HEK293 (cell line): Measurements from ENCODE around the gene RIPK3.

ENCODE experiments used
- KLF1 ChIP-seq: fragments of 450-650 bp; formaldehyde crosslinking; IDR thresholded peaks from 2 replicates; pipeline ENCODE4 v1.5.1; 2016; ENCODE audit warnings: missing biosample characterization, missing genetic modification characterization
- MEIS1 ChIP-seq: sonication (generic); formaldehyde crosslinking; IDR thresholded peaks from 2 replicates; pipeline ENCODE4 v1.8.1; 2022; ENCODE audit warnings: missing genetic modification reagents, mild to moderate bottlenecking, borderline replicate concordance
- PRDM1 ChIP-seq: fragments of 450-650 bp; formaldehyde crosslinking; IDR thresholded peaks from 2 replicates; pipeline ENCODE4; 2016; ENCODE audit warnings: missing biosample characterization, missing genetic modification characterization
- SETDB1 ChIP-seq: IDR thresholded peaks from one replicate; pipeline ENCODE4 v1.6.1; 2017; ENCODE audit warnings: mild to moderate bottlenecking, low read length, moderate library complexity, mixed read lengths; ENCODE audit not compliant: insufficient read length
- ZEB2 ChIP-seq: fragments of 450-650 bp; formaldehyde crosslinking; IDR thresholded peaks from 2 replicates; pipeline ENCODE4 v1.5.1; 2016; ENCODE audit warnings: missing biosample characterization, missing genetic modification characterization
- ZNF138 ChIP-seq: fragments of 450-650 bp; formaldehyde crosslinking; IDR thresholded peaks from 2 replicates; pipeline ENCODE4 v1.5.1; 2016; ENCODE audit warnings: missing biosample characterization, missing genetic modification characterization, borderline replicate concordance
- ZNF155 ChIP-seq: fragments of 450-650 bp; formaldehyde crosslinking; IDR thresholded peaks from 2 replicates; pipeline ENCODE4 v1.5.1; 2016; ENCODE audit warnings: missing biosample characterization, missing genetic modification characterization
- ZNF350 ChIP-seq: fragments of 450-650 bp; formaldehyde crosslinking; IDR thresholded peaks from 2 replicates; pipeline ENCODE4 v1.5.0; 2017; ENCODE audit warnings: missing biosample characterization, mild to moderate bottlenecking, missing genetic modification characterization
- ZNF37A ChIP-seq: fragments of 450-650 bp; IDR thresholded peaks from 2 replicates; pipeline ENCODE4 v1.5.1; 2018; ENCODE audit warnings: missing biosample characterization, missing genetic modification characterization
- ZNF416 ChIP-seq: fragments of 450-650 bp; formaldehyde crosslinking; IDR thresholded peaks from 2 replicates; pipeline ENCODE4 v1.5.1; 2016; ENCODE audit warnings: missing biosample characterization, missing genetic modification characterization
- ZNF561 ChIP-seq: fragments of 450-650 bp; IDR thresholded peaks from 2 replicates; pipeline ENCODE4 v1.5.1; 2018; ENCODE audit warnings: missing biosample characterization, missing genetic modification characterization, borderline replicate concordance
- ZNF621 ChIP-seq: fragments of 450-650 bp; formaldehyde crosslinking; IDR thresholded peaks from 2 replicates; pipeline ENCODE4 v1.5.1; 2017; ENCODE audit warnings: missing biosample characterization, missing genetic modification characterization
- ZNF624 ChIP-seq: fragments of 450-650 bp; formaldehyde crosslinking; IDR thresholded peaks from 2 replicates; pipeline ENCODE4 v1.5.1; 2017; ENCODE audit warnings: missing biosample characterization, missing genetic modification characterization
- ZNF707 ChIP-seq: fragments of 450-650 bp; formaldehyde crosslinking; IDR thresholded peaks from 2 replicates; pipeline ENCODE4 v1.5.1; 2016; ENCODE audit warnings: missing biosample characterization, missing genetic modification characterization
- ZNF785 ChIP-seq: fragments of 450-650 bp; formaldehyde crosslinking; IDR thresholded peaks from 2 replicates; pipeline ENCODE4 v1.5.1; 2016; ENCODE audit warnings: missing biosample characterization, missing genetic modification characterization
- ZNF830 ChIP-seq: fragments of 450-650 bp; IDR thresholded peaks from 2 replicates; pipeline ENCODE4 v1.5.0; 2018; ENCODE audit warnings: missing biosample characterization, missing genetic modification characterization, low read depth, mild to moderate bottlenecking, moderate library complexity
- TF ChIP-seq, protein P1 (sequence below): fragments of 450-650 bp; formaldehyde crosslinking; IDR thresholded peaks from 2 replicates; pipeline ENCODE4 v1.5.1; 2016; ENCODE audit warnings: missing biosample characterization, missing genetic modification characterization
- TF ChIP-seq, protein P2 (sequence below): fragments of 450-650 bp; formaldehyde crosslinking; IDR thresholded peaks from 2 replicates; pipeline ENCODE4 v1.5.1; 2016; ENCODE audit warnings: missing biosample characterization, missing genetic modification characterization
- TF ChIP-seq, protein P3 (sequence below): IDR thresholded peaks from 2 replicates; pipeline ENCODE4 v1.6.1; 2011; ENCODE audit warnings: mild to moderate bottlenecking, low read depth, low read length, borderline replicate concordance
- TF ChIP-seq, protein P4 (sequence below): fragments of 450-650 bp; formaldehyde crosslinking; IDR thresholded peaks from 2 replicates; pipeline ENCODE4 v1.5.1; 2016; ENCODE audit warnings: missing biosample characterization, missing genetic modification characterization
- TF ChIP-seq, protein P5 (sequence below): fragments of 450-650 bp; formaldehyde crosslinking; IDR thresholded peaks from 2 replicates; pipeline ENCODE4 v1.5.1; 2016; ENCODE audit warnings: missing biosample characterization, missing genetic modification characterization
- TF ChIP-seq, protein P6 (sequence below): fragments of 450-650 bp; formaldehyde crosslinking; IDR thresholded peaks from 2 replicates; pipeline ENCODE4 v1.5.1; 2017; ENCODE audit warnings: missing biosample characterization, missing genetic modification characterization
- TF ChIP-seq, protein P7 (sequence below): fragments of 450-650 bp; formaldehyde crosslinking; IDR thresholded peaks from 2 replicates; pipeline ENCODE4 v1.5.1; 2017; ENCODE audit warnings: missing biosample characterization, mild to moderate bottlenecking, missing genetic modification characterization, moderate library complexity

RIPK3 gene

DNA sequence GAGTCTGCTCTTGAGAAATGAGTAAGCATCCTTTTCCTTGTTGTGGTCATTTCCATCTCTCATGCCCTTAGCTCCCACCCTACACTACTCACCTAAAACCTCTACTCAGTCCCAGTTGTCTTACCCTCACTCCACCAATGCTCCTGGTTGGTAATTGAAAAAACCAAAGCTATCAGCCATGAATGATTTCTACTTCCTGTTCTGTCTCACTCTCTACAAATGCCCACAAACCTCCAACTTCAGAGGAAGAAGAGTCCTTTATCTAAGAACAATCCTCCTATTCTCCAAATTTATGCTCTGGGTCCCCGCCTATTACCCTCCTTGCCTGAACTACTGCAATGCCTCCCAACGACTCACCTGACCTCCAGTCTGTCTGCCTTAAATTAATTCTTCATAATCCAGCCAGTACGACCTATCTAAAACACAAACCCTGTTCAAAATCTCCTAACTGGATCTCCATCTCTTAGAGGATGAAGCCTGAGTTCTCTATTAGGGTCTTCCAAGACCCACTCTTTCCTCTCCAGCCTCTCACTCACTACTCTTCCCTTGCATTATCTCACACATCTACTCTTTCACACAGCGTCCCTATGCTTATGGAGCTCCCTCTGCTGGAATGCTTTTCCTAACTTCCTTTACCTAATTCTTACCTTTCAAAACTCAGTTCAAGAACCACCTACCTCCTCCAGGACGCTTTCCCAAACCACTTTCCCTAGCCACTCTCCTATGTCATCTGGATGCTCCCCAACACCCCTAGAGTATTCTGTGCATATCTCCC is 42.4 kb downstream of the RIPK3 start (continued):
- TF ChIP-seq, protein P1, sequence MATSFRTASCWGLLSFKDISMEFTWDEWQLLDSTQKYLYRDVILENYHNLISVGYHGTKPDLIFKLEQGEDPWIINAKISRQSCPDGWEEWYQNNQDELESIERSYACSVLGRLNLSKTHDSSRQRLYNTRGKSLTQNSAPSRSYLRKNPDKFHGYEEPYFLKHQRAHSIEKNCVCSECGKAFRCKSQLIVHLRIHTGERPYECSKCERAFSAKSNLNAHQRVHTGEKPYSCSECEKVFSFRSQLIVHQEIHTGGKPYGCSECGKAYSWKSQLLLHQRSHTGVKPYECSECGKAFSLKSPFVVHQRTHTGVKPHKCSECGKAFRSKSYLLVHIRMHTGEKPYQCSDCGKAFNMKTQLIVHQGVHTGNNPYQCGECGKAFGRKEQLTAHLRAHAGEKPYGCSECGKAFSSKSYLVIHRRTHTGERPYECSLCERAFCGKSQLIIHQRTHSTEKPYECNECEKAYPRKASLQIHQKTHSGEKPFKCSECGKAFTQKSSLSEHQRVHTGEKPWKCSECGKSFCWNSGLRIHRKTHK (tag by site-specific recombination), result no peak
- TF ChIP-seq ZNF155 (tag by site-specific recombination) (no peak), PRDM1 (peak; percentile 96), ZNF621 (tag by site-specific recombination) (no peak), KLF1 (tag by site-specific recombination) (no peak), ZNF707 (tag by site-specific recombination) (no peak), ZEB2 (tag by site-specific recombination) (no peak), ZNF37A (tag by site-specific recombination) (no peak), ZNF830 (tag by site-specific recombination) (no peak), ZNF785 (no peak), MEIS1 (CRISPR knock-in tag) (no peak), ZNF561 (tag by site-specific recombination) (no peak), ZNF350 (tag by site-specific recombination) (no peak), SETDB1 (no peak), ZNF138 (no peak), ZNF624 (tag by site-specific recombination) (no peak), ZNF416 (tag by site-specific recombination) (no peak)
- TF ChIP-seq, protein P2, sequence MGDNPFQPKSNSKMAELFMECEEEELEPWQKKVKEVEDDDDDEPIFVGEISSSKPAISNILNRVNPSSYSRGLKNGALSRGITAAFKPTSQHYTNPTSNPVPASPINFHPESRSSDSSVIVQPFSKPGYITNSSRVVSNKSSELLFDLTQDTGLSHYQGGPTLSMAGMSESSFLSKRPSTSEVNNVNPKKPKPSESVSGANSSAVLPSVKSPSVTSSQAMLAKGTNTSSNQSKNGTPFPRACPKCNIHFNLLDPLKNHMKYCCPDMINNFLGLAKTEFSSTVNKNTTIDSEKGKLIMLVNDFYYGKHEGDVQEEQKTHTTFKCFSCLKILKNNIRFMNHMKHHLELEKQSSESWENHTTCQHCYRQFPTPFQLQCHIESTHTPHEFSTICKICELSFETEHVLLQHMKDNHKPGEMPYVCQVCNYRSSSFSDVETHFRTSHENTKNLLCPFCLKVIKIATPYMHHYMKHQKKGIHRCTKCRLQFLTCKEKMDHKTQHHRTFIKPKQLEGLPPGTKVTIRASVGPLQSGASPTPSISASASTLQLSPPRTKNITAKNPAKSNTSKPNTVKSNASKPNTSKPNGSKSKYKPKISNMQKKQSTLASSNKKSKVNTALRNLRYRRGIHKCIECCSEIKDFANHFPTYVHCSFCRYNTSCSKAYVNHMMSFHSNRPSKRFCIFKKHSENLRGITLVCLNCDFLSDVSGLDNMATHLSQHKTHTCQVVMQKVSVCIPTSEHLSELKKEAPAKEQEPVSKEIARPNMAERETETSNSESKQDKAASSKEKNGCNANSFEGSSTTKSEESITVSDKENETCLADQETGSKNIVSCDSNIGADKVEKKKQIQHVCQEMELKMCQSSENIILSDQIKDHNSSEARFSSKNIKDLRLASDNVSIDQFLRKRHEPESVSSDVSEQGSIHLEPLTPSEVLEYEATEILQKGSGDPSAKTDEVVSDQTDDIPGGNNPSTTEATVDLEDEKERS, result no peak
- TF ChIP-seq, protein P3, sequence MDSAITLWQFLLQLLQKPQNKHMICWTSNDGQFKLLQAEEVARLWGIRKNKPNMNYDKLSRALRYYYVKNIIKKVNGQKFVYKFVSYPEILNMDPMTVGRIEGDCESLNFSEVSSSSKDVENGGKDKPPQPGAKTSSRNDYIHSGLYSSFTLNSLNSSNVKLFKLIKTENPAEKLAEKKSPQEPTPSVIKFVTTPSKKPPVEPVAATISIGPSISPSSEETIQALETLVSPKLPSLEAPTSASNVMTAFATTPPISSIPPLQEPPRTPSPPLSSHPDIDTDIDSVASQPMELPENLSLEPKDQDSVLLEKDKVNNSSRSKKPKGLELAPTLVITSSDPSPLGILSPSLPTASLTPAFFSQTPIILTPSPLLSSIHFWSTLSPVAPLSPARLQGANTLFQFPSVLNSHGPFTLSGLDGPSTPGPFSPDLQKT, result no peak
- TF ChIP-seq, protein P4, sequence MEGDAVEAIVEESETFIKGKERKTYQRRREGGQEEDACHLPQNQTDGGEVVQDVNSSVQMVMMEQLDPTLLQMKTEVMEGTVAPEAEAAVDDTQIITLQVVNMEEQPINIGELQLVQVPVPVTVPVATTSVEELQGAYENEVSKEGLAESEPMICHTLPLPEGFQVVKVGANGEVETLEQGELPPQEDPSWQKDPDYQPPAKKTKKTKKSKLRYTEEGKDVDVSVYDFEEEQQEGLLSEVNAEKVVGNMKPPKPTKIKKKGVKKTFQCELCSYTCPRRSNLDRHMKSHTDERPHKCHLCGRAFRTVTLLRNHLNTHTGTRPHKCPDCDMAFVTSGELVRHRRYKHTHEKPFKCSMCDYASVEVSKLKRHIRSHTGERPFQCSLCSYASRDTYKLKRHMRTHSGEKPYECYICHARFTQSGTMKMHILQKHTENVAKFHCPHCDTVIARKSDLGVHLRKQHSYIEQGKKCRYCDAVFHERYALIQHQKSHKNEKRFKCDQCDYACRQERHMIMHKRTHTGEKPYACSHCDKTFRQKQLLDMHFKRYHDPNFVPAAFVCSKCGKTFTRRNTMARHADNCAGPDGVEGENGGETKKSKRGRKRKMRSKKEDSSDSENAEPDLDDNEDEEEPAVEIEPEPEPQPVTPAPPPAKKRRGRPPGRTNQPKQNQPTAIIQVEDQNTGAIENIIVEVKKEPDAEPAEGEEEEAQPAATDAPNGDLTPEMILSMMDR (tag by site-specific recombination), result peak; percentile 77
- TF ChIP-seq, protein P5, sequence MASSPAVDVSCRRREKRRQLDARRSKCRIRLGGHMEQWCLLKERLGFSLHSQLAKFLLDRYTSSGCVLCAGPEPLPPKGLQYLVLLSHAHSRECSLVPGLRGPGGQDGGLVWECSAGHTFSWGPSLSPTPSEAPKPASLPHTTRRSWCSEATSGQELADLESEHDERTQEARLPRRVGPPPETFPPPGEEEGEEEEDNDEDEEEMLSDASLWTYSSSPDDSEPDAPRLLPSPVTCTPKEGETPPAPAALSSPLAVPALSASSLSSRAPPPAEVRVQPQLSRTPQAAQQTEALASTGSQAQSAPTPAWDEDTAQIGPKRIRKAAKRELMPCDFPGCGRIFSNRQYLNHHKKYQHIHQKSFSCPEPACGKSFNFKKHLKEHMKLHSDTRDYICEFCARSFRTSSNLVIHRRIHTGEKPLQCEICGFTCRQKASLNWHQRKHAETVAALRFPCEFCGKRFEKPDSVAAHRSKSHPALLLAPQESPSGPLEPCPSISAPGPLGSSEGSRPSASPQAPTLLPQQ, result no peak
- TF ChIP-seq, protein P6, sequence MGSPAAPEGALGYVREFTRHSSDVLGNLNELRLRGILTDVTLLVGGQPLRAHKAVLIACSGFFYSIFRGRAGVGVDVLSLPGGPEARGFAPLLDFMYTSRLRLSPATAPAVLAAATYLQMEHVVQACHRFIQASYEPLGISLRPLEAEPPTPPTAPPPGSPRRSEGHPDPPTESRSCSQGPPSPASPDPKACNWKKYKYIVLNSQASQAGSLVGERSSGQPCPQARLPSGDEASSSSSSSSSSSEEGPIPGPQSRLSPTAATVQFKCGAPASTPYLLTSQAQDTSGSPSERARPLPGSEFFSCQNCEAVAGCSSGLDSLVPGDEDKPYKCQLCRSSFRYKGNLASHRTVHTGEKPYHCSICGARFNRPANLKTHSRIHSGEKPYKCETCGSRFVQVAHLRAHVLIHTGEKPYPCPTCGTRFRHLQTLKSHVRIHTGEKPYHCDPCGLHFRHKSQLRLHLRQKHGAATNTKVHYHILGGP, result no peak
- TF ChIP-seq, protein P7, sequence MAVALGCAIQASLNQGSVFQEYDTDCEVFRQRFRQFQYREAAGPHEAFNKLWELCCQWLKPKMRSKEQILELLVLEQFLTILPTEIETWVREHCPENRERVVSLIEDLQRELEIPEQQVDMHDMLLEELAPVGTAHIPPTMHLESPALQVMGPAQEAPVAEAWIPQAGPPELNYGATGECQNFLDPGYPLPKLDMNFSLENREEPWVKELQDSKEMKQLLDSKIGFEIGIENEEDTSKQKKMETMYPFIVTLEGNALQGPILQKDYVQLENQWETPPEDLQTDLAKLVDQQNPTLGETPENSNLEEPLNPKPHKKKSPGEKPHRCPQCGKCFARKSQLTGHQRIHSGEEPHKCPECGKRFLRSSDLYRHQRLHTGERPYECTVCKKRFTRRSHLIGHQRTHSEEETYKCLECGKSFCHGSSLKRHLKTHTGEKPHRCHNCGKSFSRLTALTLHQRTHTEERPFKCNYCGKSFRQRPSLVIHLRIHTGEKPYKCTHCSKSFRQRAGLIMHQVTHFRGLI, result no peak
